ENCODE results near the gene RBFOX2.

GRCh38 chr22:35913925-35914324 lies 114.7 kb downstream of the RBFOX2 start:
- TF ChIP-seq CTCF (IDR thresholded peaks at IDR 0.05) (no peak), POLR2A (IDR thresholded peaks at IDR 0.05) (no peak), EP300 (IDR thresholded peaks at IDR 0.05) (no peak)

Measured in tibial nerve (tissue), 4 donors.